Activated B cell treated with CpG ODN at 0.5 μM for 24 hours (primary cell): ENCODE results near the gene SLC41A1. TPM values are rescaled to one million over a fixed set of nuclear protein-coding genes. Genes with fewer than 3 reads are reported as not detected.

ENCODE experiments used
- ATAC-seq: fragments of 200-7000 bp; cut with Tn5 transposase; one replicate; pipeline ENCODE4 v1.10.0; 2021; ENCODE audit warnings: low read depth, mild to moderate bottlenecking, moderate library complexity
- CTCF ChIA-PET: fragments of 350-600 bp; sonication (Branson Sonifier 250); formaldehyde crosslinking; loops from one replicate; lab custom pipeline; 2021; ENCODE audit warnings: antibody characterized with exemption; lab: Charles Lee
- POLR2A ChIA-PET: fragments of 350-600 bp; sonication (Branson Sonifier 250); formaldehyde crosslinking; loops from one replicate; lab custom pipeline; 2021; ENCODE audit warnings: antibody characterized with exemption; lab: Charles Lee
- DNase-seq: peaks from one replicate; pipeline ENCODE4 v3.0.0; 2022
- H3K27ac Mint-ChIP-seq: one replicate; pipeline ENCODE4 v1.8.0; 2020; ENCODE audit warnings: mixed read lengths
- H3K27me3 Mint-ChIP-seq: one replicate; pipeline ENCODE4 v1.8.0; 2021; ENCODE audit warnings: mixed read lengths
- H3K36me3 Mint-ChIP-seq: one replicate; pipeline ENCODE4 v1.8.0; 2021; ENCODE audit warnings: low read depth, mixed read lengths
- H3K4me1 Mint-ChIP-seq: one replicate; pipeline ENCODE4 v1.8.0; 2021; ENCODE audit warnings: mixed read lengths
- H3K4me3 Mint-ChIP-seq: one replicate; pipeline ENCODE4 v1.8.0; 2020; ENCODE audit warnings: mild to moderate bottlenecking, mixed read lengths
- H3K9me3 Mint-ChIP-seq: one replicate; pipeline ENCODE4 v1.8.0; 2020; ENCODE audit warnings: mixed read lengths
- CTCF ChIP-seq: fragments of 200-600 bp; IDR thresholded peaks from one replicate; pipeline ENCODE4 v1.8.0; 2022; ENCODE audit warnings: antibody characterized with exemption, mild to moderate bottlenecking
- intact Hi-C: fragments of 100-400 bp; cut with micrococcal nuclease; formaldehyde crosslinking; loops from one replicate; pipeline ENCODE4 v1.15.1; 2024
- total RNA-seq: library from RNA; stranded (reverse); gene quantifications from 2 replicates; pipeline ENCODE4 v1.2.3, GENCODE V29; 2022

SLC41A1 gene
- total RNA-seq, 1 donor from 2014 or later = 32.4 TPM

- peak overlapping the region; percentile 25 for H3K4me3 Mint-ChIP-seq
- no peaks in the 10 kb centered on the region for H3K27me3 Mint-ChIP-seq
- peaks cover 59% of the 10 kb centered on the region for H3K4me1 Mint-ChIP-seq
- H3K9me3 Mint-ChIP-seq = no peaks in the 10 kb centered on the region
- peaks cover 37% of the 10 kb centered on the region for H3K36me3 Mint-ChIP-seq
- ChIA-PET CTCF (interaction anchor here (1.0 to 1.9 kb wide), 4 partner anchors 12 to 172 kb away, joined by 3 to 9 read pairs (median 5); no protein-coding TSS in a partner anchor), POLR2A (interaction anchor here (0.6 to 1.9 kb wide), 4 partner anchors 8 to 61 kb away, joined by 3 to 8 read pairs (median 6); partner anchors contain the start of genes RAB29 and SLC41A1)
- H3K27ac Mint-ChIP-seq = no peak overlapping the region
- ATAC-seq (no peak), DNase-seq (no peak)
- no peak for TF ChIP-seq CTCF
- intact Hi-C loops = no loop called here
These were observed 7.8 kb downstream of the SLC41A1 start for GRCh38 chr1:205805082-205805711.

- no peak for DNase-seq
- H3K27me3 Mint-ChIP-seq = no peaks in the 10 kb centered on the region
These were observed 8.4 kb downstream of the SLC41A1 start for GRCh38 chr1:205804605-205805004.

GRCh38 chr1:205803986-205804385 lies 9.0 kb downstream of the SLC41A1 start:
- no peaks in the 10 kb centered on the region for H3K27me3 Mint-ChIP-seq
- peaks cover 36% of the 10 kb centered on the region for H3K36me3 Mint-ChIP-seq
- peaks cover 48% of the 10 kb centered on the region for H3K4me1 Mint-ChIP-seq
- no peak overlapping the region for H3K4me3 Mint-ChIP-seq
- ChIA-PET CTCF (interaction anchor here (0.9 to 1.9 kb wide), 4 partner anchors 10 to 173 kb away, joined by 3 to 9 read pairs (median 5); no protein-coding TSS in a partner anchor), POLR2A (interaction anchor here (0.7 to 1.9 kb wide), 4 partner anchors 9 to 1608 kb away, joined by 3 to 8 read pairs (median 4); partner anchors contain the start of genes RAB29 and SLC41A1)
- TF ChIP-seq CTCF = no peak
- H3K27ac Mint-ChIP-seq = no peak overlapping the region
- ATAC-seq (no peak), DNase-seq (no peak)
- no peaks in the 10 kb centered on the region for H3K9me3 Mint-ChIP-seq
- intact Hi-C loops = no loop called here

More at GRCh38 chr1:205804605-205805004, 8.4 kb downstream of the SLC41A1 start:
- no peak for TF ChIP-seq CTCF
- ATAC-seq = no peak
- H3K4me1 Mint-ChIP-seq = peaks cover 54% of the 10 kb centered on the region
- intact Hi-C loops = no loop called here
- ChIA-PET POLR2A (interaction anchor here (0.6 to 1.9 kb wide), 5 partner anchors 9 to 60 kb away, joined by 3 to 8 read pairs (median 6); partner anchors contain the start of genes RAB29 and SLC41A1), CTCF (interaction anchor here (1.0 to 1.9 kb wide), 4 partner anchors 12 to 173 kb away, joined by 3 to 9 read pairs (median 5); no protein-coding TSS in a partner anchor)
- no peak overlapping the region for H3K4me3 Mint-ChIP-seq
- H3K9me3 Mint-ChIP-seq = no peaks in the 10 kb centered on the region
- H3K36me3 Mint-ChIP-seq = peaks cover 33% of the 10 kb centered on the region
- H3K27ac Mint-ChIP-seq = no peak overlapping the region

- POLR2A ChIA-PET = no interaction called here
- H3K36me3 Mint-ChIP-seq = peaks cover 45% of the 10 kb centered on the region
- H3K27me3 Mint-ChIP-seq = no peaks in the 10 kb centered on the region
- TF ChIP-seq CTCF = no peak
- intact Hi-C loops = no loop called here
- H3K27ac Mint-ChIP-seq = no peak overlapping the region
- CTCF ChIA-PET = no interaction called here
- H3K4me1 Mint-ChIP-seq = peaks cover 31% of the 10 kb centered on the region
- ATAC-seq (no peak), DNase-seq (no peak)
- H3K4me3 Mint-ChIP-seq = no peak overlapping the region
- H3K9me3 Mint-ChIP-seq = no peaks in the 10 kb centered on the region
These were observed 10.9 kb downstream of the SLC41A1 start for GRCh38 chr1:205802060-205802459.

- intact Hi-C loops = no loop called here
- Mint-ChIP-seq H3K27ac (no peak overlapping the region), H3K36me3 (peaks cover 49% of the 10 kb centered on the region), H3K4me3 (no peak overlapping the region), H3K27me3 (no peaks in the 10 kb centered on the region), H3K9me3 (no peaks in the 10 kb centered on the region), H3K4me1 (peaks cover 22% of the 10 kb centered on the region)
- DNase-seq (no peak), ATAC-seq (no peak)
- POLR2A ChIA-PET = no interaction called here
- CTCF ChIA-PET = no interaction called here
- TF ChIP-seq CTCF = no peak
These were observed 11.9 kb downstream of the SLC41A1 start for GRCh38 chr1:205800981-205801703.
